HG03457 (cell line): Measurements from ENCODE around the gene MISP.

Experiments used
- ATAC-seq: cut with Tn5 transposase; IDR thresholded peaks from one replicate; pipeline ENCODE4 v1.9.1; 2021; ENCODE audit warnings: moderate number of reproducible peaks; ENCODE audit not compliant: unreplicated experiment

Gene MISP

GRCh38 chr19:772063-772462, 21.2 kb downstream of the MISP start:
- ATAC-seq = no peak

- ATAC-seq = no peak
Measured at GRCh38 chr19:772730-773436, 22.0 kb downstream of the MISP start.

GRCh38 chr19:776549-776948, 25.6 kb downstream of the MISP start:
- no peak for ATAC-seq

GRCh38 chr19:778910-779653, 28.2 kb downstream of the MISP start:
- ATAC-seq = no peak

GRCh38 chr19:780935-781334, 30.0 kb downstream of the MISP start:
- no peak for ATAC-seq

GRCh38 chr19:781800-782184, 30.9 kb downstream of the MISP start:
- ATAC-seq = no peak

- no peak for ATAC-seq
Measured at GRCh38 chr19:782185-782877, 31.4 kb downstream of the MISP start.

GRCh38 chr19:782878-783668, 32.2 kb downstream of the MISP start:
- ATAC-seq = no peak

GRCh38 chr19:784541-784940, 33.6 kb downstream of the MISP start:
- no peak for ATAC-seq

- ATAC-seq = no peak
Measured at GRCh38 chr19:787536-787935, 36.6 kb downstream of the MISP start.

GRCh38 chr19:788686-788982, 37.7 kb downstream of the MISP start:
- no peak for ATAC-seq

- ATAC-seq = no peak
Measured at GRCh38 chr19:788983-789700, 38.2 kb downstream of the MISP start.

GRCh38 chr19:789701-790060, 38.8 kb downstream of the MISP start:
- ATAC-seq = no peak

- ATAC-seq = no peak
Measured at GRCh38 chr19:791007-791566, 40.2 kb downstream of the MISP start.

- no peak for ATAC-seq
Measured at GRCh38 chr19:791567-792305, 40.8 kb downstream of the MISP start.

GRCh38 chr19:792306-792885, 41.5 kb downstream of the MISP start:
- ATAC-seq = no peak

GRCh38 chr19:793806-794205, 42.9 kb downstream of the MISP start:
- ATAC-seq = no peak

GRCh38 chr19:795073-795611, 44.2 kb downstream of the MISP start:
- ATAC-seq = no peak
